ENCODE measurements around the gene LRRK2. TPM values are rescaled to one million over a fixed set of nuclear protein-coding genes. Genes with fewer than 3 reads are reported as not detected.

The LRRK2 gene
- total RNA-seq, 1 donor from 2014 or later, result 2.1 TPM

DNA sequence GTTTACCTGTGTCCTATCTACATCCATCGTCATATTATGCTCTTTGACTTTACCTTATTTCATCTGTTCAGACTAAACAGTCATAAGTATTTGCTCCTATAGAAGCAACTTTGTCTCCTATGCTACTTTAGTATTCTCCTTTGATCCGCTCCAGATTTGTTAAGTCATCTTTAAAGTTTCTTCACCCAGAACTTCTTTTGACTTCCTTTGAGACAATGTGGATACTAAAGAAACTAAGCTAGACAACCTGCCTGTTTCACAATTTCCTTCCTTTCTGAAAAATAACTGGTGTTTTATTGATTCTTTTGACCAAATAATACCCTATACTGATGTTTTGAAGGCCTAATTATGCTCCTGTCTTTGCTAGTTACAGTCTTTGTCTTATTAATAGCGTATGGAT, 30.0 kb upstream of the LRRK2 start:
- Mint-ChIP-seq H3K27ac (ENCODE audit: unreplicated experiment) (no peak overlapping the region), H3K27me3 (ENCODE audit: low read depth) (no peaks in the 10 kb centered on the region), H3K4me3 (no peak overlapping the region), H3K9me3 (no peaks in the 10 kb centered on the region), H3K4me1 (no peaks in the 10 kb centered on the region), H3K36me3 (ENCODE audit: low read depth) (no peaks in the 10 kb centered on the region)
- TF ChIP-seq, protein P1, sequence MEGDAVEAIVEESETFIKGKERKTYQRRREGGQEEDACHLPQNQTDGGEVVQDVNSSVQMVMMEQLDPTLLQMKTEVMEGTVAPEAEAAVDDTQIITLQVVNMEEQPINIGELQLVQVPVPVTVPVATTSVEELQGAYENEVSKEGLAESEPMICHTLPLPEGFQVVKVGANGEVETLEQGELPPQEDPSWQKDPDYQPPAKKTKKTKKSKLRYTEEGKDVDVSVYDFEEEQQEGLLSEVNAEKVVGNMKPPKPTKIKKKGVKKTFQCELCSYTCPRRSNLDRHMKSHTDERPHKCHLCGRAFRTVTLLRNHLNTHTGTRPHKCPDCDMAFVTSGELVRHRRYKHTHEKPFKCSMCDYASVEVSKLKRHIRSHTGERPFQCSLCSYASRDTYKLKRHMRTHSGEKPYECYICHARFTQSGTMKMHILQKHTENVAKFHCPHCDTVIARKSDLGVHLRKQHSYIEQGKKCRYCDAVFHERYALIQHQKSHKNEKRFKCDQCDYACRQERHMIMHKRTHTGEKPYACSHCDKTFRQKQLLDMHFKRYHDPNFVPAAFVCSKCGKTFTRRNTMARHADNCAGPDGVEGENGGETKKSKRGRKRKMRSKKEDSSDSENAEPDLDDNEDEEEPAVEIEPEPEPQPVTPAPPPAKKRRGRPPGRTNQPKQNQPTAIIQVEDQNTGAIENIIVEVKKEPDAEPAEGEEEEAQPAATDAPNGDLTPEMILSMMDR (conservative IDR thresholded peaks at IDR 0.05), result no peak
- DNase-seq (ENCODE audit: low read depth, low spot score), result no peak

DNA sequence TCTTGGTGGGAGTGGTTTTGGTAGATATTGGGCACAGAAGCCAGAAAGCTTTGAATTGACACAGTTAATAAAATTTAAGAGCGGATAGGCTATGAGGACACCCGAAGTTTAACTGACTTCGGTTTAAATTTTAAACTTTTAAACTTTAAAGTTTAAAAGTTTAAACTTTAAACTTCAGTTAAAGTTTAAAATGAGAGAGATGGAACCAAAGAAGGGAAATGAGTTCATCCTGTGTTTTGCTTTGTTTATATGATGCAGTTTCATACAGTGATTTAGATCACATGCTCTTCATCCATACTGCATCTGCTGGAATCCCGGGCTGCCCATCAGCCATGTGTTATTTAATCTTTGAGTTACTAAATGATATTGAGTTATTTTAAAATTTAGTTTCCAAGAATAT, 27.2 kb upstream of the LRRK2 start:
- TF ChIP-seq, protein P1 (conservative IDR thresholded peaks at IDR 0.05), result no peak
- Mint-ChIP-seq H3K9me3 (no peaks in the 10 kb centered on the region), H3K36me3 (ENCODE audit: low read depth) (no peaks in the 10 kb centered on the region), H3K4me1 (no peaks in the 10 kb centered on the region), H3K4me3 (no peak overlapping the region), H3K27me3 (ENCODE audit: low read depth) (no peaks in the 10 kb centered on the region), H3K27ac (ENCODE audit: unreplicated experiment) (peak overlapping the region; percentile 19)
- no peak for DNase-seq (ENCODE audit: low read depth, low spot score)

DNA sequence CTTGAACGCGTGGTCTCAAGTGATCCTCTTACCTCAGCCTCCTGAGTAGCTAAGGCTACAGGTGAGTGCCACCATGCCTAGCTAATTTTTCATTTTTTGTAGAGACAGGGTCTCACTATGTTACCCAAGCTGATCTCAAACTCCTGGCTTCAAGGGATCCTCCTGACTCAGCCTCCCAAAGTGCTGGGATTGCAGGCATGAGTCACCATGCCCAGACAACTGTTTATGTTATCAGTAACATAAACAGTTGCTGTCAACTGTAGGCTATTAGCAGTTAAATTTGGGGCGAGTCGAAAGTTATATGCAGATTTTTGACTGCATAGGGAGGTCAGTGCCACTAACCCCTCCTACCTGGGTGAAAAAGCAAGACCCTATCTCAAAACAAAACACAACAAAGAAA, 26.2 kb upstream of the LRRK2 start:
- TF ChIP-seq, protein P1 (conservative IDR thresholded peaks at IDR 0.05), result no peak
- no peak for DNase-seq (ENCODE audit: low read depth, low spot score)
- Mint-ChIP-seq H3K27ac (ENCODE audit: unreplicated experiment) (no peak overlapping the region), H3K4me3 (no peak overlapping the region), H3K9me3 (peaks cover 4% of the 10 kb centered on the region), H3K36me3 (ENCODE audit: low read depth) (no peaks in the 10 kb centered on the region), H3K27me3 (ENCODE audit: low read depth) (no peaks in the 10 kb centered on the region), H3K4me1 (no peaks in the 10 kb centered on the region)

DNA sequence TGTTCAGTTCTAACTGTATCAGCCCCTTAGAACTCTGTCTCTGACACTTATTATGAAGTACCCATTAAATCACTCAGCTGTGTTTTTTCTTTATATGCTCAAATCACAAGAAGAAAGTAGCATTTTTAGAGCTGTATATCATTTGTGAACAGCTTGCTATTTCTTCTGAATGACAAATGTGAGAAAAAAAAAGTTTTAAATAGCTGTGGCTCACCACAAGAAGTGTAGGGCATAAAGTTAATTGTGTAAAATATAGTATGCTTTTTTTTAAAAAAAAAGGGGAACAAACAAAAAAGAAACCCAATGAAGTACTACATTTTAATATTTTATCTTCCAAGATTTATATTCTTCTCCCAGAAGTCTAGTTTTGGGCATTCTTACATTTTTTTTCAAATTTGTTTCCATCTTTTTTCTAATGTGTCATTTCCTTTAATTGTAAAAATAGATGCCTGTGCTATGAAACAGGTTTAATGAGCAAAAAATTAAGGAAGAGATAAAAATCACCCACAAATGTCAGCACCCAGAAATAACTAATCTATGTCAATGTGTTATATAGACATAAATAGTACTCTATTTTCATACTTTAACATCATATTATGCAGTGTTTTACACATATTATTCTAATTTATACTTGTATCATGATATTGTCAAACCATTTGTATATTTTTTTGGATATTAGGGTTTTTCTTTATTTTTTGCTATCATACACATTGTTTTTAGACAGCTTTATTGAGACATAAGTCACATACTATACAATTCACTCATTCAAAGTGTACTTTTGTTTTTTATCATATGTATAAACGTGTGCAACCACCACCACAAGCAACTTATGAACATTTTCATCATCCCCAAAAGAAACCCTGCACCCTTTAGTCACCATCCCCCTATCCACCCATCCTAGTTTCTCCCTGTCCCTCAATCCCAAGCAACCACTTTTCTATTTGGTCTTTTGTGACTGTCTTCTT, 22.4 kb upstream of the LRRK2 start:
- no peaks in the 10 kb centered on the region for H3K4me1 Mint-ChIP-seq
- no peaks in the 10 kb centered on the region for H3K36me3 Mint-ChIP-seq (ENCODE audit: low read depth)
- DNase-seq (ENCODE audit: low read depth, low spot score), result no peak
- no peaks in the 10 kb centered on the region for H3K27me3 Mint-ChIP-seq (ENCODE audit: low read depth)
- H3K9me3 Mint-ChIP-seq, result peaks cover 4% of the 10 kb centered on the region
- no peak overlapping the region for H3K27ac Mint-ChIP-seq (ENCODE audit: unreplicated experiment)
- no peak overlapping the region for H3K4me3 Mint-ChIP-seq
- TF ChIP-seq, protein P1 (conservative IDR thresholded peaks at IDR 0.05), result no peak

DNA sequence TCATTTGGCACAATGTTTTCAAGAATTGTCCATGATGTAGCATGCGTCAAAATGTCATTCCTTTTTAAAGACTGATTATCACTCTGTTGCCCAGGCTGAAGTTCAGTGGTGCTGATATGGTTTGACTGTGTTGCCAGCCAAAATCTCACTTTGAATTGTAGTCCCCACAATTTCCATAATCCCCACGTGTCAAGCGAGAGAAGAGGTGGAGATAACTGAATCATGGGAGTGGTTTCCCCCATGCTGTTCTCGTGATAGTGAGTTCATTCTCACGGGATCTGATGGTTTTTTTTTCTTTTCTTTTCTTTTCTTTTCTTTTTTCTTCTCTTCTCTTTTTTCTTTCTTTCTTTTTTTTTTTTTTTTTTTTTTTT, 21.8 kb upstream of the LRRK2 start:
- Mint-ChIP-seq H3K27ac (ENCODE audit: unreplicated experiment) (no peak overlapping the region), H3K27me3 (ENCODE audit: low read depth) (no peaks in the 10 kb centered on the region)

More for the DNA sequence above, 21.8 kb upstream of the LRRK2 start:
- Mint-ChIP-seq H3K9me3 (peaks cover 4% of the 10 kb centered on the region), H3K36me3 (ENCODE audit: low read depth) (no peaks in the 10 kb centered on the region), H3K4me3 (no peak overlapping the region), H3K4me1 (no peaks in the 10 kb centered on the region)
- TF ChIP-seq, protein P1 (conservative IDR thresholded peaks at IDR 0.05), result no peak
- DNase-seq (ENCODE audit: low read depth, low spot score), result no peak

All from neural crest cell (in vitro differentiated cells).